Stimulated activated CD4-positive, alpha-beta T cell treated with anti-CD3 and anti-CD28 coated beads, TNF-alpha, amount 100 ng/mL, for 4 hours (primary cell): ENCODE data around the gene THSD1.
A peak's percentile ranks its signal among the peaks of the same experiment; 100 is the strongest.

ENCODE experiments used
- DNase-seq, 3 experiments: peaks; one replicate each; pipeline ENCODE4 v3.0.0-alpha.2; 2020; ENCODE audit warnings: low read depth in 3 of 3

THSD1 gene, protein sequence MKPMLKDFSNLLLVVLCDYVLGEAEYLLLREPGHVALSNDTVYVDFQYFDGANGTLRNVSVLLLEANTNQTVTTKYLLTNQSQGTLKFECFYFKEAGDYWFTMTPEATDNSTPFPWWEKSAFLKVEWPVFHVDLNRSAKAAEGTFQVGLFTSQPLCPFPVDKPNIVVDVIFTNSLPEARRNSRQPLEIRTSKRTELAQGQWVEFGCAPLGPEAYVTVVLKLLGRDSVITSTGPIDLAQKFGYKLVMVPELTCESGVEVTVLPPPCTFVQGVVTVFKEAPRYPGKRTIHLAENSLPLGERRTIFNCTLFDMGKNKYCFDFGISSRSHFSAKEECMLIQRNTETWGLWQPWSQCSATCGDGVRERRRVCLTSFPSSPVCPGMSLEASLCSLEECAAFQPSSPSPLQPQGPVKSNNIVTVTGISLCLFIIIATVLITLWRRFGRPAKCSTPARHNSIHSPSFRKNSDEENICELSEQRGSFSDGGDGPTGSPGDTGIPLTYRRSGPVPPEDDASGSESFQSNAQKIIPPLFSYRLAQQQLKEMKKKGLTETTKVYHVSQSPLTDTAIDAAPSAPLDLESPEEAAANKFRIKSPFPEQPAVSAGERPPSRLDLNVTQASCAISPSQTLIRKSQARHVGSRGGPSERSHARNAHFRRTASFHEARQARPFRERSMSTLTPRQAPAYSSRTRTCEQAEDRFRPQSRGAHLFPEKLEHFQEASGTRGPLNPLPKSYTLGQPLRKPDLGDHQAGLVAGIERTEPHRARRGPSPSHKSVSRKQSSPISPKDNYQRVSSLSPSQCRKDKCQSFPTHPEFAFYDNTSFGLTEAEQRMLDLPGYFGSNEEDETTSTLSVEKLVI

DNA sequence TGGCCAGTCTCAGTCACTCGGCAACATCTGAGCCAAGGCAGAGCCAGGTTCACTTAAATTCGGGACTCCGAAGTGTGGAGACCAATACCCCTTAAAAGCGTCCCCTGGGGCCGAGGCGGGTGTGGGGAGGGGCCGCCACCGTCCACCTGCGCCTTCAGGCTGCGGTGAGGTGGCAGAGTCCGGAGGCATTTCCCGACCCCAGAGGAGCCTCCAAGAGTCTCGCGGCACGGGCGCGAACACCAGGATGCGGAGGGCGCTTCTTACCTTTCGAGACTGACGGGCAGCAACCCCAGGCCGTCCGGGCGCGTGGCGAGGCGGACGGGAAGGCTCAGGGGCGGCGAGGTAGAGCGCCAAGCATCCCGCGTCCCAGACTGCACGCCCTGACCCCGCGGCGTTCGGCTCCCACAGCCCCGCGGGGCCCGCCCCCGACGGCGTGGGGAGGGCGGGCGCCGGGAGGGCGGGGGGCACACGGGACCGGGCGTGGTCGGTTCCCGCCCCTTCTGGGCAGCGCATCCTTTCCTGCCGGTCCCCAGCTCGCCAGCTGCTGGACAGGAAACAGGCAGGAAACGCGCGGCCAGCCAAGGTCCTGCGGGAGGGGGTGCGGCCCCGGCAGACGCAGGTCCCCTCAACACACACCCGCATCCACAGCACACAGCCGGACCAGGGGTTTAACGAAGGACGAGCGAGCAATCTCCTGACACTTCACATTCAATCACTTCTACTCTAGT, at the start of gene THSD1:
TSS of gene THSD1 (minus strand) at position 406 of the 728 bp plus-strand sequence. CDS start 3,572 bp downstream, outside the sequence.
- DNase-seq = peak in 1 of 3 experiments; percentile 10

DNA sequence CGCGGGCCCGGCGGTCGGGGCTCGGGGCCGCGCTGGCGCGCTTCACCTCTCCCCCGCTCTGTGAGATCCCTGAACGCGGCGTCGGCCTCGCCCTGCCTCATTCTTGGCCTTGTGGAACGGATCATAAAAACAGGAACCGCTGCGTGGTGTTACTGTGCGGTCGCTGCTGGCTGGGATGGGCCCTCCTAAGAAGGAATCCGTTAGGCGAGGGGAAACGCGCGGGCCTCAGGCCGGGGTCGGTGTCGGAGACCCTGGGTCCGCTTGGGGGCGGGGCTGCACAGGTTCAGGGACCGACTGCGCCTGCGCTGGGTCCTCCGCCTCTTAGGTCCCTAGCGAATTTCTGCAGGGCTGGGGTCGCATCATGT, 49.7 kb upstream of the THSD1 start:
- DNase-seq = peak; percentile 64 to 70 (median 67)

GRCh38 chr13:52454820-52455676, 49.1 kb upstream of the THSD1 start, which contains the start of gene CKAP2:
Gene CKAP2 (plus strand): TSS chr13:52455478. CDS start chr13:52455557, 79 bp downstream.
- DNase-seq = peak; percentile 79 to 88 (median 85)

DNA sequence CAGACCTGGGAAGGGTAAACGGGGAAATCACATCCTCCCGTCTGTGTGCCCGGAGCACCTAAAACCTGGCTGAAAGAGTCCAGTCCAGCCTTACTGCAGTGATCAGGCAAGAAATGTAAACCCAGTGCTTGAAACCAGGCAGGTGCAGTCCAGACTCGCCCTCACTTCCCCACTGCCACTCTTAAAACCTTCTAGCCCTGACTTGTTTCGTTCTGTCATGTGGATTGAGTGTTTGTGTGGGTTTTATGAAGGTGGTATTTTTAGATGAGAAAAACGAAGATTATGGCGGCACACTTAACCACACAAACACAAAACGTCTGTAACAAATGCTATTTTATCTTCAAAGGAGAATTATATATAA, 48.5 kb upstream of the THSD1 start:
- no peak for DNase-seq

- no peak for DNase-seq
These were observed 46.5 kb upstream of the THSD1 start for GRCh38 chr13:52452470-52452869.

- DNase-seq = no peak
These were observed 45.3 kb upstream of the THSD1 start for GRCh38 chr13:52451135-52451804.

- DNase-seq = no peak
These were observed 44.8 kb upstream of the THSD1 start for GRCh38 chr13:52450793-52451116.

DNA sequence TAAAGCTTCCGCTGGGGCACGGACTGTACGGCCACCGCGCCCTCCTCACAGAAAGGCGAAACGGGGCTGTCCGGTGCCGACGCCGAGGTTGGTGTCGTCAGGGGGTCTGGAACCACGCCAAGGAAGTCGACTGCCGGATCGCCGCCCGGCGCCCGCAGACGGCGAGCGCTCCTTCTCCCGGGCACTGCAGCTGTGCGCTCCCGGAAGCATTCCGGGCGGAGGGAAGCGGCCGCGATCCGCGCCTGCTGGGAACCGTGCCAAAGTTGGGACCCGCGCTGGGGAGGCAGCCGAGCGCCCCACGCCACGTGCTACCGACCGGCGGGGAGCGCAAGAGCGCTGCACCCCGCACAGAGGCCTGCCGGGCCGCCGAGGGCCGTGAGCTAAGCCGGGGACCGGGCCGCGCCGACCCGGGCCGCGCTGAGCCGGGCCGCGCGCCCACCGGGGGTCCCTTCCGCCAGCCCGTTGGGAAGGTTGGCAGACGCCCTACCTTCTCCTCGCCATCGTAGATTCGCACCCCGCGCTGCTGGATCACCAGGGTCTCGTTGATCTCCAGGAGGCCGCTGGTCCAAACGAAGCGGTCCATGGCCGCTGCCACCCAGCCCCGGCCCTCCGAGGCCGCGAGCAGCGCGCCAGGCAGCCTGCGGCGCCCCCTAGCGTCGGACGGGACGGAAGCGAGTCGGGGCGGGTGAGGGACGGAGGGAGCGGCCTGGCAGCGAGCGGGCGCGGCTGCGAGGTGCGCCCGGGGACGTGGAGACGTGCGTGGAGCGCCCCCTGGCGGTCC, 44.2 kb upstream of the THSD1 start, which contains the start of gene VPS36:
TSS of gene VPS36 (minus strand) at position 623 of the 781 bp plus-strand sequence. CDS start at position 583, 40 bp downstream.
- DNase-seq = peak; percentile 90 to 95 (median 92)

GRCh38 chr13:52449331-52450011, 43.5 kb upstream of the THSD1 start:
- DNase-seq = no peak

DNA sequence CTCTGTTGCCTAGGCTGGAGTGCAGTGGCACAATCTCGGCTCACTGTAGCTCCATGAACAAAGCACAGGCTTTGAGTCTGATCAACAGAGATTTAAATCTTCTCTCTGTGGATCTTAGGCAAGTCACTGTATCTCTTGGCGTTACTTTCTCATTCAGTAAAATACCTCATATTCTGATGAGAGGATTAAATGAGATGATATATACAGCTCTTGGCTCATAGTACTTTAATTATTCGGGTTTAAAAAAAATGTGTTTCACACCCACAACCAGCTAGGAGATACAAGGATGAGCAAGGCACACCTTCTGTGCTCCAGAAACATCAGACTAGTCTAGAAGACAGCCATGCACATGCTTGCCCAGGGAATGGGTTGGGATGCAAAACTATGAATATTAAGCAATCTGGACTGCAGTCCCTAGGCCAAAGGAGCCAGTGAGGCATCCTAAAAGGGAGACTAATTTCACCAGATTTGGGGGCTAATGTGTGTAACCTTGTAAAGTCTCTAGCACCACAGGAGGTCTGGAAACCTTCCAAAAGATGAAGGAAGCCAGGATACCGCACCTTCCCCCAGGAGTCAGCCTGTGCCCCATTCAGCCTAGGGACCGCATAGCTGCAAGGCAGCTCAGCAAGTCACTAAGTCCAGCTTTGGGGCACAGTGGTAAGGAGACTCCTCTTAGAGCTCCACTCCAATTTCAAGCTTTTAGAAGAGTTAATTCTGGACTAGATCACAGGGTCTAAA, 42.0 kb upstream of the THSD1 start:
- no peak for DNase-seq

GRCh38 chr13:52447354-52447753, 41.4 kb upstream of the THSD1 start:
- DNase-seq = no peak

DNA sequence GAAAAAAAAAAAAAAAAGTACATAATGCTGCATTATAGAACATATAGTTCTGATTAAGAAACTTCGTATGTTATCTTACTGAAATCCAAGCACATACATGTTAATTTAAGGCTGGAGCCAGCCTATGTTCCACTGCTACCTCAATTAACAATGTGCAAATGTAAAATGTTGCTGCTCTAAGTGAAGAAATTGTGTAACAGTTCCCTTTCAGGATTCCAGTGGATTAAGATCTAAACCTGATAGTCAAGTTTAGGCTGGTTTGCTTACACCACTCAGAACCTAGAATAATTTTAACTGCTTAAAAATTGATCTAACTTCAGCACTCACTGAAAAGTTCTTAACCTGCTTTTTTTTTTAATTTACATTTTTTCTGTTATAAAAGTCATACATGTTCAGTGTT, 40.3 kb upstream of the THSD1 start:
- DNase-seq = no peak

- DNase-seq = no peak
These were observed 26.5 kb upstream of the THSD1 start for GRCh38 chr13:52432456-52432855.

DNA sequence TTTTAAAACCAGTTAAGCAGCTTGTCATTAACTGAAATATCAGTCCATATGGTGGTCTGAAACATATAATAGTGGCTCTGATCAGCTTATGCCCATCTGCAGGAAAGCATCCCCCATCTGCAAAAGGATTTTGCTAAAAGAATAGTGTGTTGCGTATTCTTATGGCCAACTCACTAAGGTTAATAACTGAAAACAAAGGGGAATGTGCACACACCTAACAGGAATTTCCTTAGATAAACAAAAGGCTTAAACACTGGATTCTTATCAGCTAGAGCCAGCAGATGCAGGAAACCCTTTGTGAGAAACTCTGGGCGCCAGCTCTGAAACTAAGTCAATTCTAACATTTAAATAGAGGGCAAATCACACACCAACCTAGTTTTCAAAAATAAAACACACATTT, 22.3 kb upstream of the THSD1 start:
- DNase-seq = no peak

DNA sequence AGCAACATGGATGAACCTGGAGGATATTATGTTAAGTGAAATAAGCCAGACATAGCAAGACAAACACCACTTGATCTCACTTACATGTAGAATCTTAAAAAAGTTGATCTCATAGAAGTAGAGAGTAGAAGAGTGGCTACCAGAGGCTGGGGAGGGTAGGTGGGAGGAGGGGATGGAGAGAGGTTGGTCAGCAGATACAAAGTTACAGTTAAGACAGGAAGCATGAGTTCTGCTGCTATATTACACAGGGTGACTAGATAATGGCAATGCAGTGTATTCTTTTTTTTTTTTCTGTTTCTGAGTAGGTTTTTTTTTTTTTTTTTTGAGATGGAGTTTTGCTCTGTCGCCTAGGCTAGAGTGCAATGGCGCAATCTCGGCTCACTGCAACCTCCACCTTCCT, 15.2 kb upstream of the THSD1 start:
- no peak for DNase-seq

DNA sequence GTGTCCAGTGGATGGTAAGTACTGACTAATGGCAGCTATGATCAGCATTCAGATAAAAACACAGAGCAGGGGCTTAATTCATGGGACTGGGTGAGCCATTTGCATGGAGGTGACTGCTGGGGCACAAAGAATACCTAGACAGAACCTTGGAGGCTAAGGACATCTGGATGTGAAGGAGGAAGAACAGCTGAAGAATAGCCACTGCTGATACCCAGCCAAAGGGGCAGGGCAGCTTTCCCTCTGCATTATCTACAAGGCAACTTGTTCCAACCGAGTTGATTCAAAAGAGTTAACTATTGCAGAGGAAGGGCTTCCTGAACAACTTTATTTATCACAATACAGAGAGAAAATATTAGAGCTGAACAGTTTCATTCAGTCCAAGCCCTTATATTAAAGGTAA, 13.1 kb upstream of the THSD1 start:
- no peak for DNase-seq

GRCh38 chr13:52414963-52415362, 9.0 kb upstream of the THSD1 start:
- no peak for DNase-seq

DNA sequence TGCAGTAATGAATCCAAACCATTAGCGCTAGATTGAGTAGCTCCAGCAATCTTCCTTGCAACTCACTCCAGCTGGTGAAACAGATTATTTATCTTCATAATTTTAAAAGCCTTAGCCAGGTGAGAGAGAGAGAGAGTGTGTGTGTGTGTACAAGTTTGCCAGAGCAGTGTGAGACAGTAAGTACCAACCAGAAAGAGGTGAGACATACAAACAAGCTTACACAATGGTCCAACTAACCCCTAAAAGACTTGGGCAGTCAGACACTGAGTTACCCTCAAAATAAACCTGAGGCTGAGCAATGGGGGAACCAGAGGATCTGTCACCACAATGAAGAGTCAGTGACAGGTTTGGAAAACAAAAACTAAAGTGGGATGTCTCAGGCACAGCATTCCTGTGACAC, 8.1 kb upstream of the THSD1 start:
- DNase-seq = no peak

DNA sequence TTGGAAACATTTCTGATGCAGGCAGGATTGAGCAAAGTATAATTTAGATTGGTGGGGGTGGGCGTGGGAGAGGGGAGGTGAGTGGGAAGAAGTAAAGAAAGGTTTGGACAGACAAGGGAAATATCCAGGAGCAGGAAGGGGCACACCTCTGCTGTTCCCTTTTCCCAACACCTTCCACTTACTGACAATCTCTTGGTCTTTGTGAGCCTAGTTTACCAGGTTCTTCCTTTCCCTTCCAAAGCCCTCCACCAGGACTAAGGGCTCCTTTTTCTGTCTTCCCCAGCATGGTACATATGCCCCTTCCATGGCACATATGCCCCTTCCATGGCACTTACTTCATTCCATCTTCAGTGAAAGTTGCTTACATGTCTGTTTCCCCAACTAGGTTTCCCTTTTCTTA, 6.2 kb upstream of the THSD1 start:
- no peak for DNase-seq
